ENCODE results near the gene ANXA6.
A peak's percentile ranks its signal among the peaks of the same experiment; 100 is the strongest.

ANXA6 gene

DNA sequence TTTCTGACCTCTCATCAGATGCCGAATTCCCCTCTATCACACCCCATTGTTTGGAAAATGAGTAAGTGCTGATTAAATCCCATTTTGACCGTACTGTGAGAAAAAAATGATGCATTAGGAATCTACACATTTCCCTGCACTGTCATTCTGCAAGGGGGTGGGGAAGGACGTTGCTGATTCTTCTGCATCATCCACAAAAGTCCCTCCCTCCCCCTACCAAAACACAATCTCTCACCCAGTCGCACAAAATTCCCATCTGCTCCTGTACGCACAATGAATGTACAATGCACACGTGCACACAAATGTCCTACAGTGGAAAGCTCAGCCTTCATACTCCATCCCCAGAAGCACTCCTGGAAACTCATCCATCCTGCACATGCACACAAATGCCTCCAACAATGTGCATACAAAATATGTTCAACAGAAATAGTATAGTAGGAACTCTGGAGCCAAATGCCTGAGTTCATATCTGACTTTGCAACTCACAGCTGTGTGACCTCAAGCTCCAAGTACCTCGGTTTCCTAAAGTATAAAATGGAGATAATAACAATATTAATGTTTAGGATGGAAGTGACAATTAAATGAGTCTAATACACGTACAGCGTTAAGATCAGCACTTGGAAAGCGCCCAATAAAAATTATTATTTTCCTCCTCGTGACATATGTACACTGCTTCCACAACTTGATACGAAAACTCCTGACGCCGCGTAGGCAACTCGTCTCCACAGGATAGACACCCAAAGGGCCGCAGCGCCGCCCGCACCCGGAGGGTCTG is 77.6 kb downstream of the ANXA6 start:
- TF ChIP-seq CTCF (IDR thresholded peaks at IDR 0.05; ENCODE audit: borderline replicate concordance, extremely low read depth, low read length, poor library complexity, severe bottlenecking) (no peak), EZH2 (IDR thresholded peaks at IDR 0.05; ENCODE audit: borderline replicate concordance, low read depth, low read length, severe bottlenecking) (no peak)
- Histone ChIP-seq H3K36me3 (ENCODE audit: insufficient read depth, low read length) (peaks cover 22% of the 10 kb centered on the region), H3K9ac (ENCODE audit: low read depth, low read length) (peak overlapping the region; percentile 79), H4K20me1 (ENCODE audit: insufficient read depth, low read length) (peaks cover 38% of the 10 kb centered on the region), H3K9me3 (ENCODE audit: insufficient read depth, low read length, severe bottlenecking) (no peaks in the 10 kb centered on the region), H3K4me1 (ENCODE audit: insufficient read depth, low read length) (peaks cover 44% of the 10 kb centered on the region), H3K4me3 (ENCODE audit: low read depth in 1 of 2, low read length in 2 of 2) (peak overlapping the region; percentile 38 to 74), H2AFZ (ENCODE audit: low read depth, low read length) (peak overlapping the region; percentile 90), H3K79me2 (ENCODE audit: insufficient read depth, low read length) (peaks cover 72% of the 10 kb centered on the region), H3K27me3 (ENCODE audit: insufficient read depth, low read length, poor library complexity) (no peaks in the 10 kb centered on the region), H3K27ac (ENCODE audit: low read length) (peak overlapping the region; percentile 90), H3K4me2 (ENCODE audit: insufficient read depth, low read length) (peak overlapping the region; percentile 73)
- no peak for DNase-seq
- ATAC-seq (ENCODE audit: insufficient read depth, low read depth), result no peak

DNA sequence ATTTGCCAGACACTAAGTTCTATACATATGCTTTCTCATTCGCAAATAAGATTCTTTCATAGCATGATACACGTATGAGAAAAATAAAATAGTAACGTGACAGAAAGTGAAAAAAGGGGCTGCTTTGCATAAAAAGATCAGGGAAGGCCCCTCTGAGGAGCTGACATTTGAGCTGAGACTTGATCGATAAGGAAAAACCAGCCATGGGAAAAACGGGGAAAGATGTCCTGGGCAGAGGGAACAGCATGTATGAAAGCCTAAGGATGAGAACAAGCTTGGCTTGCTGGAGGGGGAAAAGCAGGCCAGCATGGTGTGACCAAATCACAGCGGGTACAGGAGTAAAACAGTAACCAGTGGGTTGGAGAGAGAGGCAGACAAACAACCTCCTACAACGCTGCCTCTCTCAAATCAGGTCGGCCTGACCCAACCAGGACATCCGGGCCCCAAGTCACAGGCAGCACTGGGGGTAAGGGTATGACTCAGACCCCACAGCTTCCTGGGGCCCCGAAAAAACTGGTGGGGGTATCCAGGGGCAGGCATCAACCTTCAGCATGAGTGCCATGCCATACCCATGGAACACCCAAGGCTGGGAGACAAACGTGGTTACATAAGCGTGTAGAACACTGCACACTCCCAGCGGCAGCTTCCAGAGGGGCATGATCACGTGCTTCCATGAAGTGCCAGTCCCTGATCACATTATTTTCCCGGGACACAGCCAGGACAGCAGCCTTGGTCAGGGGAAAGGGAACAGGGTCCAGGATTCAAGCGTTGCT is 78.9 kb downstream of the ANXA6 start:
- Histone ChIP-seq H3K4me3 (ENCODE audit: low read depth in 1 of 2, low read length in 2 of 2) (no peak overlapping the region), H3K27me3 (ENCODE audit: insufficient read depth, low read length, poor library complexity) (no peaks in the 10 kb centered on the region), H4K20me1 (ENCODE audit: insufficient read depth, low read length) (peaks cover 45% of the 10 kb centered on the region), H3K9ac (ENCODE audit: low read depth, low read length) (no peak overlapping the region), H3K4me2 (ENCODE audit: insufficient read depth, low read length) (peak overlapping the region; percentile 42), H3K79me2 (ENCODE audit: insufficient read depth, low read length) (peaks cover 85% of the 10 kb centered on the region), H3K36me3 (ENCODE audit: insufficient read depth, low read length) (peaks cover 22% of the 10 kb centered on the region), H2AFZ (ENCODE audit: low read depth, low read length) (no peak overlapping the region), H3K9me3 (ENCODE audit: insufficient read depth, low read length, severe bottlenecking) (no peaks in the 10 kb centered on the region), H3K4me1 (ENCODE audit: insufficient read depth, low read length) (peaks cover 44% of the 10 kb centered on the region), H3K27ac (ENCODE audit: low read length) (no peak overlapping the region)
- no peak for TF ChIP-seq EZH2 (IDR thresholded peaks at IDR 0.05; ENCODE audit: borderline replicate concordance, low read depth, low read length, severe bottlenecking)
- no peak for TF ChIP-seq CTCF (IDR thresholded peaks at IDR 0.05; ENCODE audit: borderline replicate concordance, extremely low read depth, low read length, poor library complexity, severe bottlenecking)
- no peak for ATAC-seq (ENCODE audit: insufficient read depth, low read depth)
- DNase-seq, result no peak

DNA sequence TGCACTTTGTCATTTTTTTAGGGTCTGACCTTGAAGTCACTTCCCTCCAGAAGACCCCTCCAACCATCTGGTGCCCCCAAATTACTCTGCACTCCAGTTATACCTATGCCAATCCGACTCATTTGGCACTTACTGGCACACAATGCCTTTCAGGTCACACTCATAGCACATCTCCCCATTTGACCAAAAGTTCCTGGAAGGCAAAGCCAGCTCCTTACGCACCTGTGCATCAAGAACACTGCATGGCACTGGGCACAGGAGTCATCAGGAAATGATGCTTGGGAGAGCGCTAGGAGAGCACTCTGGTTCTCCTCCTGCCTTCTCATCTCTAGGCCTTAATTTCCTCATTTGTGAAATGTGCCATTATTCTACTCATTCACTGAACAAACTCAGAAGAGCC is 79.6 kb downstream of the ANXA6 start:
- Histone ChIP-seq H3K4me2 (ENCODE audit: insufficient read depth, low read length) (peak overlapping the region; percentile 19; the same call in 1 of the 2 replicates), H4K20me1 (ENCODE audit: insufficient read depth, low read length) (peaks cover 45% of the 10 kb centered on the region), H3K36me3 (ENCODE audit: insufficient read depth, low read length) (peaks cover 22% of the 10 kb centered on the region), H3K9me3 (ENCODE audit: insufficient read depth, low read length, severe bottlenecking) (no peaks in the 10 kb centered on the region), H3K27me3 (ENCODE audit: insufficient read depth, low read length, poor library complexity) (no peaks in the 10 kb centered on the region), H3K4me1 (ENCODE audit: insufficient read depth, low read length) (peaks cover 40% of the 10 kb centered on the region), H3K79me2 (ENCODE audit: insufficient read depth, low read length) (peaks cover 92% of the 10 kb centered on the region), H3K4me3 (ENCODE audit: low read depth in 1 of 2, low read length in 2 of 2) (no peak overlapping the region), H2AFZ (ENCODE audit: low read depth, low read length) (no peak overlapping the region), H3K27ac (ENCODE audit: low read length) (no peak overlapping the region), H3K9ac (ENCODE audit: low read depth, low read length) (no peak overlapping the region)
- no peak for ATAC-seq (ENCODE audit: insufficient read depth, low read depth)
- TF ChIP-seq EZH2 (IDR thresholded peaks at IDR 0.05; ENCODE audit: borderline replicate concordance, low read depth, low read length, severe bottlenecking), result no peak
- no peak for TF ChIP-seq CTCF (IDR thresholded peaks at IDR 0.05; ENCODE audit: borderline replicate concordance, extremely low read depth, low read length, poor library complexity, severe bottlenecking)
- no peak for DNase-seq
